ENCODE data around the gene FAAP20.

DNA sequence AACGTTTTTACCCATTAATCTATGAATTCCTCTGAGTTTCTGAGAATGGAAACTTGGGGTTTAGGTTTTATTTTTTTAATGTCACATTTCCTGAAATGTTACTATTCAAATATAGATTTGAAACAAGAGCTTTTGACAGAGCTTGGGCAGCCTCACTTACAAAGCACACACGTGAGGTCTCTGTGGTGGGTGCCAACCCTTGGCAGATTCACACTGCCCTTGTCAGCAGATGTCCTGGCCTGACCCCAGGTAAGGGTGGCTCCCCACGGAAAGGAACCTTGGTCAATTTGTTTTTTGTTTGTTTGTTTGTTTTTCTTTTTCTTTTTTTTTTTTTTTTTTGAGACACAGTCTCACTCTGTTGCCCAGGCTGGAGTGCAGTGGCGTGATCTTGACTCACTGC lies 53.5 kb downstream of the FAAP20 start:
- TF ChIP-seq EZH2 (IDR thresholded peaks at IDR 0.05) (no peak), POLR2A (IDR thresholded peaks at IDR 0.05; ENCODE audit: borderline replicate concordance, extremely low read depth, insufficient read depth, insufficient read length) (no peak), ELF1 (IDR thresholded peaks at IDR 0.05; ENCODE audit: borderline replicate concordance, low read depth) (no peak), SRF (IDR thresholded peaks at IDR 0.05; ENCODE audit: low read depth) (no peak), SP1 (IDR thresholded peaks at IDR 0.05; ENCODE audit: low read depth) (no peak)
- TF ChIP-seq, protein P1, sequence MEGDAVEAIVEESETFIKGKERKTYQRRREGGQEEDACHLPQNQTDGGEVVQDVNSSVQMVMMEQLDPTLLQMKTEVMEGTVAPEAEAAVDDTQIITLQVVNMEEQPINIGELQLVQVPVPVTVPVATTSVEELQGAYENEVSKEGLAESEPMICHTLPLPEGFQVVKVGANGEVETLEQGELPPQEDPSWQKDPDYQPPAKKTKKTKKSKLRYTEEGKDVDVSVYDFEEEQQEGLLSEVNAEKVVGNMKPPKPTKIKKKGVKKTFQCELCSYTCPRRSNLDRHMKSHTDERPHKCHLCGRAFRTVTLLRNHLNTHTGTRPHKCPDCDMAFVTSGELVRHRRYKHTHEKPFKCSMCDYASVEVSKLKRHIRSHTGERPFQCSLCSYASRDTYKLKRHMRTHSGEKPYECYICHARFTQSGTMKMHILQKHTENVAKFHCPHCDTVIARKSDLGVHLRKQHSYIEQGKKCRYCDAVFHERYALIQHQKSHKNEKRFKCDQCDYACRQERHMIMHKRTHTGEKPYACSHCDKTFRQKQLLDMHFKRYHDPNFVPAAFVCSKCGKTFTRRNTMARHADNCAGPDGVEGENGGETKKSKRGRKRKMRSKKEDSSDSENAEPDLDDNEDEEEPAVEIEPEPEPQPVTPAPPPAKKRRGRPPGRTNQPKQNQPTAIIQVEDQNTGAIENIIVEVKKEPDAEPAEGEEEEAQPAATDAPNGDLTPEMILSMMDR (IDR thresholded peaks at IDR 0.05 in 2 of 3, conservative IDR thresholded peaks at IDR 0.05 in 1 of 3; ENCODE audit: borderline replicate concordance in 1 of 3, insufficient read depth in 1 of 3, low read depth in 2 of 3, low read length in 2 of 3), result no peak
